Retinal pigment epithelial cell (primary cell): ENCODE data around the gene MMP17.
"Not testable (repeated sequence)": the region's sequence is repeated elsewhere in the genome, so short reads cannot be mapped to it uniquely, and the experiment has no call there.

Experiments
- DNase-seq: peaks from one replicate; pipeline ENCODE4 v3.0.0-alpha.2; 2010; ENCODE audit warnings: low read depth
- H3K4me3 ChIP-seq: 2 replicates; pipeline ENCODE4 v1.5.1; 2011; ENCODE audit warnings: mild to moderate bottlenecking, low read length, control low read depth, moderate library complexity
- TF ChIP-seq, protein P1 (sequence below): conservative IDR thresholded peaks from 2 replicates; pipeline ENCODE4 v1.5.1; 2011; ENCODE audit warnings: low read depth, low read length, control low read depth, inconsistent platforms

The MMP17 gene

GRCh38 chr12:131873293-131873692, 45.1 kb downstream of the MMP17 start:
- no peak overlapping the region for H3K4me3 ChIP-seq
- TF ChIP-seq, protein P1, sequence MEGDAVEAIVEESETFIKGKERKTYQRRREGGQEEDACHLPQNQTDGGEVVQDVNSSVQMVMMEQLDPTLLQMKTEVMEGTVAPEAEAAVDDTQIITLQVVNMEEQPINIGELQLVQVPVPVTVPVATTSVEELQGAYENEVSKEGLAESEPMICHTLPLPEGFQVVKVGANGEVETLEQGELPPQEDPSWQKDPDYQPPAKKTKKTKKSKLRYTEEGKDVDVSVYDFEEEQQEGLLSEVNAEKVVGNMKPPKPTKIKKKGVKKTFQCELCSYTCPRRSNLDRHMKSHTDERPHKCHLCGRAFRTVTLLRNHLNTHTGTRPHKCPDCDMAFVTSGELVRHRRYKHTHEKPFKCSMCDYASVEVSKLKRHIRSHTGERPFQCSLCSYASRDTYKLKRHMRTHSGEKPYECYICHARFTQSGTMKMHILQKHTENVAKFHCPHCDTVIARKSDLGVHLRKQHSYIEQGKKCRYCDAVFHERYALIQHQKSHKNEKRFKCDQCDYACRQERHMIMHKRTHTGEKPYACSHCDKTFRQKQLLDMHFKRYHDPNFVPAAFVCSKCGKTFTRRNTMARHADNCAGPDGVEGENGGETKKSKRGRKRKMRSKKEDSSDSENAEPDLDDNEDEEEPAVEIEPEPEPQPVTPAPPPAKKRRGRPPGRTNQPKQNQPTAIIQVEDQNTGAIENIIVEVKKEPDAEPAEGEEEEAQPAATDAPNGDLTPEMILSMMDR, result no peak
- no peak for DNase-seq

DNA sequence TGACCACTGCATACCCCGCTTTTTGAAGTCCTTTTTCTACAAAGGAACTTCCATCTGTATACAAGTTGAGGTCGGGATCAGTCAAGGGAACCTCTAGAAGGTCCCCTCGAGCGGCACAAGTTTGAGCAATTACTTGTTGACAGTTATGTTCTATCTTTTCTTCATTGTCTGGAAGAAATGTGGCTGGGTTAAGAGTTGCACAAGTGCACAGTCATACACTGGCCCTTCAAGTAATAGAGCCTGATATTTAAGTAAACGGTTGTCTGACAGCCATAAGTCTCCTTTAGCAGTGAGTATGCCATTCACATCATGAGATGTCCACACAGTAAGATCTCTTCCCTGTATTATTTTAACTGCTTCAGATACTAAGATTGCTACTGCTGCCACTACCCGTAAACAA, 46.8 kb downstream of the MMP17 start:
- not testable (repeated sequence) for H3K4me3 ChIP-seq, DNase-seq

DNA sequence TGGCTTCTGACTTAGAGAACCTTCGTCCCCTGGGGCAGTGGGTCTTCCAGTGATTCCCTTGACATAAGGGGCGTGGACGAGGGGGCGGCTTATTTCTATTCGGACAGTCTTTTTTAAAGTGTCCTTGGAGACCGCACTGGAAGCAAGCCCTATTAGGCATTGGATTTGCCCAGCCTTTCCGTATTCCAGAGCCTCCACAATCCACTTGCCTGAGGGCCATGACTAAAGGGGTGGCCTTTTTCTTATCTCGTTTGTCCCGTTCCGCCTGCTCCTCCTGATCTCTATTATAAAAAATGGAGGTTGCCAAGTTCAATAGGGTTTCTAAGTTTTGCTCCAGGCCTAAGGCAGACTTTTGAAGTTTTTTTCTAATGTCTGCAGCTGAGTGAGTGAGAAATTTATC, 49.0 kb downstream of the MMP17 start:
- not testable (repeated sequence) for DNase-seq, H3K4me3 ChIP-seq

DNA sequence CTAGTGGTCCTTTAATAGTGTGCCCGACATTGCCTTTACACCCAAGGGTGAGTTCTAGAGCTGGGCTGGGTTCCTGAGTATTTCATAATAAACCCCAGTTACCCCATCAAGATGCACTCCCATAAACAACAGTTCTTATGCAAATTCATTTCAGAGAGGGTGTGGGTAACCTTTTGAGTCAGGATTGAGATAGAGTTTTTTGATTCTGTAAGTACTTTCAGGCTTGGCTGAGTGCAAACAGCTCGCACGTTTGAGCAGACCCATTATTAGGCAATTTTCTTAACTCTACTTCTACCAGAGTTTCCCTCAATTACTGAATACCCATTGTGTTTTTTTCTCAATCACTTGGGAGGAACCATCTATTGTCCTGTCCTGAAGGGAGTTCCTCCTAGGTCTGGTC, 50.2 kb downstream of the MMP17 start:
- H3K4me3 ChIP-seq, DNase-seq: not testable (repeated sequence)

- H3K4me3 ChIP-seq, result no peak overlapping the region
- no peak for DNase-seq
Observed at GRCh38 chr12:131882804-131883520, 54.8 kb downstream of the MMP17 start.

DNA sequence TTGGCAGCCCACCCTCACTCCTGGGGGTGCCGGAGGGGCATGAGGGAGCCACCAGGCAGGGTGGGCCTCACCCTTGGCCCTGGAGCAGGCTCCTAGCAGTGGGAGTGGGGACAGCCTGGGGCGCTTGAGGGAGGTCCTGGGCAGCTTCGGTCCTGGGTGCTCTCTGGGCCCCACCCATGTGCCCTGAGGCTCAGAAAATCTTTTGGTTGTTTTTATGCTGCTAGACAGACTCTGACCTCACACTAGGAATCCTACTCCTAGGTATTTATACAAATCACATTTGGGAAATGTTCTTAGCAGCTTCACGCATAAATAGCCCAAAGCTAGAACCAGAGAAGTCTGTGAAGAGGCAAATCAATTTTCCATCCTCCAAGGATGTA, 55.3 kb downstream of the MMP17 start:
- DNase-seq, result no peak
- TF ChIP-seq, protein P1, result no peak
- H3K4me3 ChIP-seq, result no peak overlapping the region

More at GRCh38 chr12:131882804-131883520, 54.8 kb downstream of the MMP17 start:
- TF ChIP-seq, protein P1, result no peak

DNA sequence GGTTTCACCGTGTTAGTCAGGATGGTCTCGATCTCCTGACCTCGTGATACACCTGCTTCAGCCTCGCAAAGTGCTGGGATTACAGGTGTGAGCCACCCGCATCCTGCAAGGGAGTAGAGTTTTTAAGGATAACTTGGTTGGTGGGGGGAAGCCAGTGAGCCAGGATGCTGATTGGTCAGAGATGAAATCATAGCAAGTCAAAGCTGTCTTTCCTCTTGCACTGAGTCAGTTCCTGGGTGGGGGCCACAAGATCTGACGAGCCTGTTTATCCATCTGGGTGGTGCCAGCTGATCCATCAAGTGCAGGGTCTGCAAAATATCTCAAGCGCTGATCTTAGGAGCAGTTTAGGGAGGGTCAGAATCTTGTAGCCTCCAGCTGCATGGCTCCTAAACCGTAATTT, 56.9 kb downstream of the MMP17 start:
- DNase-seq, H3K4me3 ChIP-seq: not testable (repeated sequence)

DNA sequence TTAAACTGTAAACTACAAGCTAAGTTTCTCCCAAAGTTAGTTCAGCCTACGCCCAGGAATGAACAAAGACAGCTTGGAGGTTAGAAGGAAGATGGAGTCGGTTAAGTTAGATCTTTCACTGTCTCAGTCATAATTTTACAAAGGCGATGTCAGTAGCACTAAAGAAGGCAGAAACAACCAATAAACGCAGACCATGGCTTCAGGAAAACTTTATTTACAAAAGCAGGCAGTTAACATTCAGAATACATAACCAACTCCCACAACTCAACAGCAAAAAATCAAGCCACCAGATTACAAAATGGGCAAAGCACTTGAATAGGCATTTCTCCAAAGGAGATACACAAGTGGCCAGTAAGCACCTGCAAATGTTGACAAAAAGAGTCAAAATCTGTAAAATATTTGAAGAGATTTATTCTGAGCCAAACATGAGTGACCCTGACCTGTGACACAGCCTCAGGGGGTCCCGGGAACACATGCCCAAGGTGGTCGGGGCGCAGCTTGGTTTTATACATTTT, 57.4 kb downstream of the MMP17 start:
- TF ChIP-seq, protein P1, result no peak
- H3K4me3 ChIP-seq, result no peak overlapping the region
- no peak for DNase-seq

GRCh38 chr12:131891722-131892121, 63.5 kb downstream of the MMP17 start:
- not testable (repeated sequence) for DNase-seq

More at GRCh38 chr12:131891722-131892121, 63.5 kb downstream of the MMP17 start:
- H3K4me3 ChIP-seq, result not testable (repeated sequence)
